Stimulated activated naive CD4-positive, alpha-beta T cell treated with Interleukin-2 at 50 U/mL for 16 hours (primary cell): ENCODE data around the gene GPR37L1.
"Not testable (repeated sequence)": the region's sequence is repeated elsewhere in the genome, so short reads cannot be mapped to it uniquely, and the experiment has no call there.

Experiments
- DNase-seq: peaks from one replicate; lab custom pipeline; 2025; lab: John Stamatoyannopoulos, UW

GPR37L1 gene

GRCh38 chr1:202167708-202168415, 45.1 kb downstream of the GPR37L1 start:
- no peak for DNase-seq

GRCh38 chr1:202168861-202169260, 46.1 kb downstream of the GPR37L1 start:
- no peak for DNase-seq

- DNase-seq: no peak
These were observed 48.0 kb downstream of the GPR37L1 start for GRCh38 chr1:202170726-202171125.

GRCh38 chr1:202171292-202172014, 48.7 kb downstream of the GPR37L1 start:
- DNase-seq: no peak

GRCh38 chr1:202172015-202172355, 49.3 kb downstream of the GPR37L1 start:
- no peak for DNase-seq

- DNase-seq: no peak
These were observed 51.3 kb downstream of the GPR37L1 start for GRCh38 chr1:202173993-202174392.

GRCh38 chr1:202176949-202177927, 54.5 kb downstream of the GPR37L1 start:
- no peak for DNase-seq

- DNase-seq: no peak
These were observed 57.4 kb downstream of the GPR37L1 start for GRCh38 chr1:202179828-202180750.

- not testable (repeated sequence) for DNase-seq
These were observed 58.0 kb downstream of the GPR37L1 start for GRCh38 chr1:202180751-202181139.

- DNase-seq: no peak
These were observed 58.9 kb downstream of the GPR37L1 start for GRCh38 chr1:202181586-202181985.

GRCh38 chr1:202182040-202182877, 59.5 kb downstream of the GPR37L1 start:
- no peak for DNase-seq
